ENCODE data around the gene GMDS.

GMDS gene

GRCh38 chr6:2173203-2173961 lies 72.0 kb downstream of the GMDS start:
- DNase-seq = no peak

GRCh38 chr6:2171728-2172127 lies 73.7 kb downstream of the GMDS start:
- DNase-seq = no peak

- DNase-seq = no peak
Measured at GRCh38 chr6:2168480-2168879, 76.9 kb downstream of the GMDS start.

GRCh38 chr6:2166717-2167116 lies 78.7 kb downstream of the GMDS start:
- DNase-seq = no peak

GRCh38 chr6:2165286-2165685 lies 80.1 kb downstream of the GMDS start:
- DNase-seq = no peak

GRCh38 chr6:2164481-2164880 lies 80.9 kb downstream of the GMDS start:
- no peak for DNase-seq

- DNase-seq = no peak
Measured at GRCh38 chr6:2162079-2162445, 83.3 kb downstream of the GMDS start.

- no peak for DNase-seq
Measured at GRCh38 chr6:2158596-2159271, 86.7 kb downstream of the GMDS start.

- no peak for DNase-seq
Measured at GRCh38 chr6:2157441-2158127, 87.8 kb downstream of the GMDS start.

- DNase-seq = peak; percentile 66
Measured at GRCh38 chr6:2155206-2155605, 90.2 kb downstream of the GMDS start.

- no peak for DNase-seq
Measured at GRCh38 chr6:2149361-2150006, 95.9 kb downstream of the GMDS start.

- no peak for DNase-seq
Measured at GRCh38 chr6:2148748-2149147, 96.7 kb downstream of the GMDS start.

GRCh38 chr6:2147766-2148448 lies 97.5 kb downstream of the GMDS start:
- no peak for DNase-seq

- no peak for DNase-seq
Measured at GRCh38 chr6:2147261-2147660, 98.1 kb downstream of the GMDS start.

- no peak for DNase-seq
Measured at GRCh38 chr6:2144210-2144609, 101.2 kb downstream of the GMDS start.

GRCh38 chr6:2141644-2142290 lies 103.6 kb downstream of the GMDS start:
- no peak for DNase-seq

- no peak for DNase-seq
Measured at GRCh38 chr6:2140438-2141128, 104.8 kb downstream of the GMDS start.

GRCh38 chr6:2135401-2135800 lies 110.0 kb downstream of the GMDS start:
- no peak for DNase-seq

GRCh38 chr6:2134554-2134953 lies 110.9 kb downstream of the GMDS start:
- DNase-seq = no peak

- DNase-seq = no peak
Measured at GRCh38 chr6:2133716-2134310, 111.6 kb downstream of the GMDS start.

- no peak for DNase-seq
Measured at GRCh38 chr6:2132916-2133315, 112.5 kb downstream of the GMDS start.
